ENCODE results near the gene GET4. TPM values are rescaled to one million over a fixed set of nuclear protein-coding genes. Genes with fewer than 3 reads are reported as not detected.
"Not testable (repeated sequence)": the region's sequence is repeated elsewhere in the genome, so short reads cannot be mapped to it uniquely, and the experiment has no call there.

The GET4 gene
- total RNA-seq, 1 experiment from 2014 or later, result 98.5 TPM

DNA sequence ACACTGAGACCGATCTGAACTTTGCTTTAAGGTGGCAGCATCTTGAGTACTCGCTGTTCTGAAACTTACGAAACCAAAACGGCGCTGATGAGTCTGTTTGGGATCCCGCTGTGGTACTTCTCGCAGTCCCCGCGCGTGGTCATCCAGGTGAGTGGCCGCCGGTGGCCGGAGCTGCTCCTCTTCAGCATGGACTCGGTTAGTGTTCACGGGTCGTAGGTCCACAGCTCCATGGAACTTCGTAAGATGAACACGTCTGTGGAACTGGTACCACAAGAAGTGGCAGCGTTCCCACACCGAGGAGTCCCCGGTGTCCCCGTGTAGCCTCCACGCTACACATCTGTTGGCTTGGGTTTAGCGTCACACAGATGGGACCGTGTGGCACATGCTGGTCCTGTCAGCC, 10.4 kb upstream of the GET4 start:
- no peak for DNase-seq (ENCODE audit: low spot score)
- in situ Hi-C loops (cut with HindIII; ENCODE audit: low sequenced_read_pairs), result no loop called here

DNA sequence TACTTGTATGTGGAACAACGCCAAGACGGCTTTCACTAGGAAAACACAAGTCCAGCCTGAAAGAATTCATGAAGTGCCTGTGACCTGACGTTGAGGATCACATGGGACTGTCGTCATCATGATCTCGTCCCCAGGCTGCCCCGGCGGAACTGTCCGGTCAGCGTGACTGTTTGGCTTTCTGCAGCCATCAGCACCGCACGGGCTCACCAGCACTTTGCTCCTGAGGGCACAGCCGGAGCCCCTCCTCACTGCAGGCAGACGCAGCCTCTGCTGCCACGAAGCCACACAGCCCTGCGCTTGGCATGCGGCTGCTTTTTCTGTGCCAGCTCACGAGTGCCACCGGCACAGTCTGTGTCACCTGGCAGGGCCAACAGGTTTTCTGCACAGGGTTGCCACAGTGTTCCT, 9.4 kb upstream of the GET4 start:
- in situ Hi-C loops (cut with HindIII; ENCODE audit: low sequenced_read_pairs), result no loop called here
- DNase-seq (ENCODE audit: low spot score), result peak; percentile 89

- in situ Hi-C loops (cut with HindIII; ENCODE audit: low sequenced_read_pairs), result no loop called here
- no peak for DNase-seq (ENCODE audit: low spot score)
Measured at GRCh38 chr7:867406-868188, 8.8 kb upstream of the GET4 start.

- no peak for DNase-seq (ENCODE audit: low spot score)
- in situ Hi-C loops (cut with HindIII; ENCODE audit: low sequenced_read_pairs), result no loop called here
Measured at GRCh38 chr7:868189-868486, 8.2 kb upstream of the GET4 start.

- no peak for DNase-seq (ENCODE audit: low spot score)
- in situ Hi-C loops (cut with HindIII; ENCODE audit: low sequenced_read_pairs), result no loop called here
Measured at GRCh38 chr7:869348-869747, 7.0 kb upstream of the GET4 start.

- DNase-seq (ENCODE audit: low spot score), result no peak
- in situ Hi-C loops (cut with HindIII; ENCODE audit: low sequenced_read_pairs), result no loop called here
Measured at GRCh38 chr7:871900-872537, 4.3 kb upstream of the GET4 start.

- DNase-seq (ENCODE audit: low spot score); in situ Hi-C loops (cut with HindIII; ENCODE audit: low sequenced_read_pairs): not testable (repeated sequence)
Measured at GRCh38 chr7:872685-873084, 3.7 kb upstream of the GET4 start.

- in situ Hi-C loops (cut with HindIII; ENCODE audit: low sequenced_read_pairs), result no loop called here
- peak; percentile 83 for DNase-seq (ENCODE audit: low spot score)
Measured at GRCh38 chr7:873367-874002, 2.9 kb upstream of the GET4 start.

- no peak for DNase-seq (ENCODE audit: low spot score)
- in situ Hi-C loops (cut with HindIII; ENCODE audit: low sequenced_read_pairs), result no loop called here
Measured at GRCh38 chr7:874031-874749, 2.2 kb upstream of the GET4 start.

GRCh38 chr7:875051-875450, 1.3 kb upstream of the GET4 start:
- no peak for DNase-seq (ENCODE audit: low spot score)
- in situ Hi-C loops (cut with HindIII; ENCODE audit: low sequenced_read_pairs), result no loop called here

- in situ Hi-C loops (cut with HindIII; ENCODE audit: low sequenced_read_pairs), result no loop called here
- DNase-seq (ENCODE audit: low spot score), result no peak
Measured at GRCh38 chr7:875476-876076, 778 bp upstream of the GET4 start.

GRCh38 chr7:876972-877311, 588 bp downstream of the GET4 start:
- in situ Hi-C loops (cut with HindIII; ENCODE audit: low sequenced_read_pairs), result no loop called here
- DNase-seq (ENCODE audit: low spot score), result no peak

DNA sequence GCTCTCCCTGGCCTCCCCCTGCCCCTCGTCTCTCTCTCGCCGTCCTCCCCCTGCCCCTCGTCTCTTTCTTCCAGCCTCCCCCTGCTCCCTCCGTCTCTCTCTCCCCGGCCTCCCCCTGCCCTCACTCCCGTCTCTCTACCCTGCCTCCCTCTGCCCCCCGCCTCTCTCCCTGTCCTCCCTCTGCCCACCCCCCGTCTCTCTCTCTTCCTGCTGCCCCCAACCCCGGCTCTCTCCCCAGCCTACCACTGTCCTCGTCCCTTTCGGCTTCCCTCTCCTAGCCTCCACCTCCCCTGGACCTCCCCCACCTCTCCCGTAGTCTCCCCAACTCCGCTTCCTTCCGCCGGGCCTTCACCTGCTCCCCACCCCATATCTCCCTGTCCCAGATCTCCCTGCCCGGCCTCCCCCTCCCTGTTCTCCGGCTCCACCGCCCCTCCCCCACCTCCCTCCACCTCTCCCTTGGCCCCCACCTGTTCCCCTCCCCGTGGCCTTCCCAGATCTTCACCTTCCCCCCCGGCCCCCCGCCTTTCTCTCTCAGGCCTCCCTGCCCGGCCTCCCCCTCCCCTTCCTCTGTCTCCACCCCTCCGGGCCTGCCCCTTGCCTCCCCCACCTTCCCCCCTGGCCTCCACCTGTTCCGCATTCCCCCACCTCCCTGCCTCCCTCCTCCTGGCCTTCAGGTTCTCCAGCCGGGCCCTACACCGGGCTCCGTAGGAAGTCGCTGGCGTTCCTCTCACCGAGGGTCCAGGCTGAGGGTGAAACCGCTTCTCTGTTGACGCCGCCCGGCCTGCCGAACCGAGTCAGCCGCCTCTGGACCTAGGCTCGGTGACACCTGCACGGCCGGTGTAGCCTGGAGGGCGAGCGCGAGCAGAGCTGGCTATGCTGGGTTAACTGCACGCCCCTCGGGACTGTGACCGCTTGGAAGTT, 1.2 kb downstream of the GET4 start:
- in situ Hi-C loops (cut with HindIII; ENCODE audit: low sequenced_read_pairs), result no loop called here
- no peak for DNase-seq (ENCODE audit: low spot score)

DNA sequence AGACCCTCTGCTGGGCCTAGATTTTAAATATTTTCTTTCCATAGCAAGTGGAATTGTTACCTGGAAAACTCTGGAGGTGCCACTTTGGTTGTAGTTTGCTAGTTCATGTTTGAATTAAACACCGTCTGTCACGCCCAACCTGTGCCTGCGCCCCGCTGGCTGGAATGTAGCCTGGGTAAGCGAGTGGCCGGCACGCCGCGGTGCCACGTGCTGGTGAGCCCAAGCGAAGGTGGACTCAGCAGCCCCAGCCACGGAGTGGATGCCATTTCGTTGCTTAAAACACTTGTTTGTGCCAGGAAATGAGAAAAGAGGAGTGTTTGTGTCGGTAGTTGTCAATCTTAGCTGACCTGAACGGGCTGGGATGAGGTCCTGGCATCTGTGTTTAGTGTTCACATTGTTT, 2.7 kb downstream of the GET4 start:
- in situ Hi-C loops (cut with HindIII; ENCODE audit: low sequenced_read_pairs), result no loop called here

DNA sequence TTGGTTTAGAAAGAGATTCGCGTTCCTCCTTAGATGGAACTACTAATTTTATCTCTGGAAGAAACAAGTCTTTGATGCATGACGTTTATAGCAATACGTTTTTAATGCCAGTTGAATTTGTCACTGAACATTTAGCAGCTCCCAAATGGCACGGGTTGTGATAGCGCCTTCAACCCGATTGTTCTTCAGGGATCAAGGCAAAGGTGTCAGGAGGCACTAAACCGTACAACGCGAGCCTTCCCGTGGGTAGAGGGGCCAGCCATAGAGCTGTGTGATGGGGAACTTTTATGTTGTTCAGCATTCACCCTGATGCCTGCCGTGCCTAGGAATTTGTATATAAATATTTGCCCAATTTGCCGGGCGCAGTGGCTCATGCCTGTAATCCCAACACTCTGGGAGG, 3.4 kb downstream of the GET4 start:
- no peak for DNase-seq (ENCODE audit: low spot score)
- in situ Hi-C loops (cut with HindIII; ENCODE audit: low sequenced_read_pairs), result no loop called here

More for the DNA sequence above, 2.7 kb downstream of the GET4 start:
- peak; percentile 40 for DNase-seq (ENCODE audit: low spot score)

DNA sequence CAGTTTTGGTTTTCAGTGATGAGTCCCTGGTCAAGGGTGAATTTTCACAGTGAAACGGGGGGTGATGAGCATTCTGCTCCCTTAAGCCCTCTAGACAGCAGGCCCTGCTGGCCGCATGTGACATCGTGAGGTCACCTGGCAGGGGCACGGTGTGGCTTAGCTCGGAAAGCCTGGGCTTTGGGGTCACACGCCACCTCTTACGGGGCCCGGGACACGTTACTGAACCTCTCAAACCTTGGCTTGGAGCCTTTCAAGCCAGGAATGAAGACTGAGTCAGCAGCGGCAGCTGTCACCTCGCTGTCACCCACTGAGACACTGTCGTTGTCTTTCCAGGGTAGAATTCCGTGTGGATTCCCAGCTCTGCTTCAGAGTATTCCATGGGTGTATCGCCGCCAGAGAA, 4.1 kb downstream of the GET4 start:
- peak; percentile 36 for DNase-seq (ENCODE audit: low spot score)
- in situ Hi-C loops (cut with HindIII; ENCODE audit: low sequenced_read_pairs), result no loop called here

- no peak for DNase-seq (ENCODE audit: low spot score)
- in situ Hi-C loops (cut with HindIII; ENCODE audit: low sequenced_read_pairs), result no loop called here
Measured at GRCh38 chr7:881441-882234, 5.3 kb downstream of the GET4 start.

Measured in G401 (cell line).